Neural cell (in vitro differentiated cells): ENCODE data around the gene IL25. TPM values are rescaled to one million over a fixed set of nuclear protein-coding genes. Genes with fewer than 3 reads are reported as not detected.

Experiments
- H2AFZ ChIP-seq: fragments of 200-600, 300-800 bp; sonication (generic), shearing (Covaris generic); 2 replicates; pipeline ENCODE4 v1.6.0; 2014; ENCODE audit warnings: low read depth, mild to moderate bottlenecking, antibody characterized with exemption, low read length, moderate library complexity
- H3F3A ChIP-seq: fragments of 200-600 bp; shearing (Covaris generic); 2 replicates; pipeline ENCODE4 v1.6.1; 2016; ENCODE audit warnings: mild to moderate bottlenecking, moderate library complexity, mixed read lengths, antibody characterized with exemption, low read length; ENCODE audit not compliant: insufficient read depth, poor library complexity, severe bottlenecking
- H3K27ac ChIP-seq: fragments of 200-600, 300-800 bp; sonication (generic), shearing (Covaris generic); 2 replicates; pipeline ENCODE4 v1.5.1; 2014; ENCODE audit warnings: mild to moderate bottlenecking, low read length, moderate library complexity
- H3K27me3 ChIP-seq: fragments of 300-800, 200-600 bp; sonication (generic), shearing (Covaris generic); 2 replicates; pipeline ENCODE4 v1.6.0; 2014; ENCODE audit warnings: mild to moderate bottlenecking, low read depth, low read length, moderate library complexity; ENCODE audit not compliant: insufficient read depth
- H3K36me3 ChIP-seq: fragments of 300-800, 200-600 bp; sonication (generic), shearing (Covaris generic); 2 replicates; pipeline ENCODE4 v1.5.1; 2014; ENCODE audit warnings: mild to moderate bottlenecking, antibody characterized with exemption, low read length, moderate library complexity; ENCODE audit not compliant: insufficient read depth
- H3K4me2 ChIP-seq: fragments of 300-800, 200-600 bp; sonication (generic), shearing (Covaris generic); 2 replicates; pipeline ENCODE4 v1.6.0; 2014; ENCODE audit warnings: mild to moderate bottlenecking, low read length
- H3K4me3 ChIP-seq: fragments of 300-800, 200-600 bp; sonication (generic), shearing (Covaris generic); 2 replicates; pipeline ENCODE4 v1.5.1; 2014; ENCODE audit warnings: mild to moderate bottlenecking, low read length, moderate library complexity
- H3K79me2 ChIP-seq: fragments of 200-600 bp; shearing (Covaris generic); replicated peaks from 2 replicates; pipeline ENCODE4 v1.6.0; 2014; ENCODE audit warnings: mild to moderate bottlenecking, low read length, moderate library complexity; ENCODE audit not compliant: insufficient read depth
- H3K9ac ChIP-seq: fragments of 300-800, 200-600 bp; sonication (generic), shearing (Covaris generic); 2 replicates; pipeline ENCODE4 v1.6.1; 2016; ENCODE audit warnings: mild to moderate bottlenecking, low read length, mixed read lengths
- H3K9me2 ChIP-seq: fragments of 200-600 bp; shearing (Covaris generic); 2 replicates; pipeline ENCODE4 v1.6.1; 2016; ENCODE audit warnings: mild to moderate bottlenecking, low read length, mixed read lengths; ENCODE audit not compliant: insufficient read depth
- H3K9me3 ChIP-seq: fragments of 200-600, 300-800 bp; sonication (generic), shearing (Covaris generic); 2 replicates; pipeline ENCODE4 v1.6.1; 2016; ENCODE audit warnings: mild to moderate bottlenecking, mixed run types, low read length, moderate library complexity, mixed read lengths
- H4K20me1 ChIP-seq: fragments of 200-600 bp; shearing (Covaris generic); 2 replicates; pipeline ENCODE4 v1.6.1; 2016; ENCODE audit warnings: mild to moderate bottlenecking, mixed run types; ENCODE audit not compliant: insufficient read depth
- CTCF ChIP-seq: fragments of 450-650 bp; IDR thresholded peaks from 2 replicates; pipeline ENCODE4 v1.5.1; 2014; ENCODE audit warnings: antibody characterized with exemption, mild to moderate bottlenecking, moderate library complexity; ENCODE audit not compliant: poor library complexity, severe bottlenecking
- EP300 ChIP-seq: fragments of 450-650 bp; conservative IDR thresholded peaks from 2 replicates; pipeline ENCODE4 v1.6.1; 2014; ENCODE audit warnings: antibody characterized with exemption, mild to moderate bottlenecking, moderate library complexity; ENCODE audit not compliant: poor library complexity, severe bottlenecking
- EZH2 ChIP-seq: fragments of 200-600, 300-800 bp; shearing (Covaris generic), sonication (generic); IDR thresholded peaks from 2 replicates; pipeline ENCODE4 v1.6.1; 2014; ENCODE audit warnings: antibody characterized with exemption, low read length, borderline replicate concordance, mild to moderate bottlenecking; ENCODE audit not compliant: insufficient read depth, poor library complexity, severe bottlenecking
- MXI1 ChIP-seq: fragments of 450-650 bp; conservative IDR thresholded peaks from 2 replicates; pipeline ENCODE4 v1.6.1; 2014; ENCODE audit warnings: antibody characterized with exemption, mild to moderate bottlenecking; ENCODE audit not compliant: poor library complexity, severe bottlenecking
- POLR2AphosphoS5 ChIP-seq: IDR thresholded peaks from 2 replicates; pipeline ENCODE4 v1.6.1; 2012
- RAD21 ChIP-seq: fragments of 450-650 bp; conservative IDR thresholded peaks from 2 replicates; pipeline ENCODE4 v1.6.1; 2014; ENCODE audit warnings: antibody characterized with exemption, mild to moderate bottlenecking, moderate library complexity
- REST ChIP-seq: IDR thresholded peaks from 2 replicates; pipeline ENCODE4 v1.6.1; 2012; ENCODE audit warnings: borderline replicate concordance
- SMC3 ChIP-seq: fragments of 450-650 bp; conservative IDR thresholded peaks from 2 replicates; pipeline ENCODE4 v1.6.1; 2014; ENCODE audit warnings: antibody characterized with exemption, mild to moderate bottlenecking, moderate library complexity; ENCODE audit not compliant: poor library complexity
- TAF1 ChIP-seq: IDR thresholded peaks from 2 replicates; pipeline ENCODE4 v1.6.1; 2012; ENCODE audit warnings: low read depth
- polyA plus RNA-seq: library from polyadenylated mRNA; depleted of rRNA; stranded (reverse); fragments of >200 nt; gene quantifications from 2 replicates; pipeline ENCODE4 v1.2.3, GENCODE V29; 2014

Gene IL25
- polyA plus RNA-seq, 1 donor from 2014 or later = not detected

GRCh38 chr14:23386999-23387398, 14.4 kb downstream of the IL25 start:
- H3K9me2 ChIP-seq = no peaks in the 10 kb centered on the region
- no peak overlapping the region for H3K4me2 ChIP-seq
- TF ChIP-seq RAD21 = no peak
- H3K9ac ChIP-seq = no peak overlapping the region
- no peak overlapping the region for H2AFZ ChIP-seq
- no peaks in the 10 kb centered on the region for H4K20me1 ChIP-seq
- no peaks in the 10 kb centered on the region for H3F3A ChIP-seq
- H3K79me2 ChIP-seq = no peaks in the 10 kb centered on the region
- H3K27me3 ChIP-seq = no peaks in the 10 kb centered on the region
- no peaks in the 10 kb centered on the region for H3K9me3 ChIP-seq
- no peaks in the 10 kb centered on the region for H3K36me3 ChIP-seq
- H3K4me3 ChIP-seq = no peak overlapping the region
- H3K27ac ChIP-seq = no peak overlapping the region

DNA sequence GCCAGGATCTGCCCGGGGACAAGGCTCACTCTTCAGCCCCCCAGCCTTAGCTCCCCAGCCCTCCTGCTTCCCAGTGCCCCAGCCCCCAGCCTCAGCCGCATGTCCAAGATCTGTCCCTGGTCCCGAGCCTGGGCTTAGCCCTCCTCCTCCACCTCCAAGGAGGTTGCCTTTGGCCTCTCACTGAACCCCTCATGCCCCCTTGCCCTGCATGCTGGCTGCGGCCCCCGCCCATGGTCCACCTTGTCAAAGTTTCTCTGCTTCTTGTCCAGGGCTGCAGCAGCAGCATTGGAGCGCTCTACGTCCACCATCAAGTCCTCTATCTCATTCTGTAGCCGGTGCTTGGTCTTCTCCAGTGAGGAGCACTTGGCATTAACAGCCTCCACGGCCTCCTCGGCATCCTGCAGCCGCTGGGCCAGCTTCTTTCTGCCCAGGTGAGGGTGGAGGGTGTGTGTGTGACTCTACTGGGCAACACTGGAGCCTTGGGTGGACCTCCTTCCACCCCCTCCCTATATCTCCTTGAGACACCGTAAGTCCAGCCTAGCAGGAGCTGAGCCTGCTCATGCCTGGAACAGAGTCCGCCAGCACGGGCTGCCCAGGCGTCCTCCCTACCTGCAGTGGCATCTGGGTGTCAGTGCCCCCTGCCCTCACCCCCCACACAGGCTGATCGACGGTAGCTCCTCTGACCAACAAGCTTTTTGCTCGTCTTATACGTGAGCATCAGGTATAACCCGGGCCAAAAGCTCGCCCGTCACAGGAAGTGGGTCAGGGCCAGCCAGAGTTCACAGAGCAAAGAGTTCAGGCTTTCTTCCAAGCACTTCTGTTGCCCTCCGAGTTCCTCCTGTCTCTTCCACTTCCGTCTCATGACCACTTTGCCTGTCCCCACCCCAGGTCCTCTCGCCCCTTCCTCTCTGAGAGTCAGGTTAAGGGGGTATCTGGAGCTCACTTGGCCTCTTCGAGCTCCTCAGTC, 15.6 kb downstream of the IL25 start:
- no peak overlapping the region for H3K9ac ChIP-seq
- H3K27me3 ChIP-seq = no peaks in the 10 kb centered on the region
- no peak overlapping the region for H3K27ac ChIP-seq
- H4K20me1 ChIP-seq = no peaks in the 10 kb centered on the region
- H3K9me2 ChIP-seq = no peaks in the 10 kb centered on the region
- H3K4me3 ChIP-seq = no peak overlapping the region
- H3K36me3 ChIP-seq = no peaks in the 10 kb centered on the region
- TF ChIP-seq EZH2 = no peak
- no peak for TF ChIP-seq EP300
- TF ChIP-seq RAD21 = no peak
- no peak for TF ChIP-seq TAF1
- TF ChIP-seq MXI1 = no peak
- no peak for TF ChIP-seq REST
- TF ChIP-seq POLR2AphosphoS5 = no peak
- no peak for TF ChIP-seq SMC3
- TF ChIP-seq CTCF = no peak
- H3K79me2 ChIP-seq = no peaks in the 10 kb centered on the region
- no peaks in the 10 kb centered on the region for H3F3A ChIP-seq
- H3K4me2 ChIP-seq = no peak overlapping the region
- no peak overlapping the region for H2AFZ ChIP-seq
- H3K9me3 ChIP-seq = no peaks in the 10 kb centered on the region
